NCI-H446 treated with DMSO at 0.1 percent for 48 hours (cell line): ENCODE results near the gene NOP53.
A peak's percentile ranks its signal among the peaks of the same experiment; 100 is the strongest.
"Not testable (repeated sequence)": the region's sequence is repeated elsewhere in the genome, so short reads cannot be mapped to it uniquely, and the experiment has no call there.

Experiments used
- DNase-seq: peaks from one replicate; lab custom pipeline; 2025; lab: John Stamatoyannopoulos, UW

The NOP53 gene

GRCh38 chr19:47718415-47719046 is 26.8 kb upstream of the NOP53 start:
- not testable (repeated sequence) for DNase-seq

GRCh38 chr19:47719047-47719859 is 26.1 kb upstream of the NOP53 start:
- peak; percentile 91 for DNase-seq

- DNase-seq: no peak
Measured at GRCh38 chr19:47720669-47721422, 24.5 kb upstream of the NOP53 start.

GRCh38 chr19:47723581-47723940 is 21.8 kb upstream of the NOP53 start:
- DNase-seq: peak; percentile 47

GRCh38 chr19:47725759-47726401 is 19.5 kb upstream of the NOP53 start:
- no peak for DNase-seq

GRCh38 chr19:47726467-47726866 is 18.9 kb upstream of the NOP53 start:
- DNase-seq: no peak

- DNase-seq: not testable (repeated sequence)
Measured at GRCh38 chr19:47728295-47728694, 17.1 kb upstream of the NOP53 start.

- no peak for DNase-seq
Measured at GRCh38 chr19:47729468-47729798, 15.9 kb upstream of the NOP53 start.

GRCh38 chr19:47729799-47730520 is 15.4 kb upstream of the NOP53 start:
- no peak for DNase-seq

- no peak for DNase-seq
Measured at GRCh38 chr19:47730521-47730889, 14.8 kb upstream of the NOP53 start.

GRCh38 chr19:47730910-47731309 is 14.4 kb upstream of the NOP53 start:
- DNase-seq: no peak

GRCh38 chr19:47735131-47735530 is 10.2 kb upstream of the NOP53 start:
- DNase-seq: no peak

- DNase-seq: no peak
Measured at GRCh38 chr19:47740866-47741519, 4.4 kb upstream of the NOP53 start.

GRCh38 chr19:47741544-47742140 is 3.7 kb upstream of the NOP53 start:
- DNase-seq: no peak

- DNase-seq: no peak
Measured at GRCh38 chr19:47742634-47743033, 2.7 kb upstream of the NOP53 start.

- not testable (repeated sequence) for DNase-seq
Measured at GRCh38 chr19:47746129-47746528, 783 bp downstream of the NOP53 start.

- no peak for DNase-seq
Measured at GRCh38 chr19:47749326-47749725, 4.0 kb downstream of the NOP53 start.

GRCh38 chr19:47750752-47751151 is 5.4 kb downstream of the NOP53 start:
- DNase-seq: no peak

GRCh38 chr19:47752440-47753211 is 7.3 kb downstream of the NOP53 start:
- DNase-seq: no peak
